ENCODE data around the gene C7orf57.

C7orf57 gene

DNA sequence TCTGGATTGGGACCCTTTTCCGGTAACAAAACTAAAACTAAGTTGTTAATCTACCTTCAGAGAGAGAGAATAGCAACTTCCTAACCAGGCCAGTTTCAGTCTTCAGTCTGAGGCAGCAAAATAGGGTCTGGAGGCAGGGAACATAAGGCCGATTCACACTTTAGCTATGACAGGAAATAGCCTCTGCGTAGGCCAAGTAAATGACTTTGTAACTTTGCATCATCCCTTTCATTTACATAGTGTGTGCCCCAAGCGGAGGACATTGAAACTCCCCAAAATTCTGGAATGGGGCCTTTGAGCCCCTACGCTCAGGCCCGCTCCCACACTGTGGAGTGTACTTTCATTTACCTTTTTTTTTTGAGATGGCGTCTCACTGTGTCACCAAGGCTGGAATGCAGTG, 52.0 kb downstream of the C7orf57 start:
- no peak for DNase-seq

GRCh38 chr7:48088559-48089045, 53.3 kb downstream of the C7orf57 start:
- no peak for DNase-seq

GRCh38 chr7:48089046-48090003, 54.0 kb downstream of the C7orf57 start, which contains the start of gene UPP1:
UPP1 (plus strand) TSS chr7:48089265; CDS start chr7:48094784, 5,519 bp downstream.
- DNase-seq: no peak

GRCh38 chr7:48090095-48090805, 54.9 kb downstream of the C7orf57 start:
- no peak for DNase-seq

- DNase-seq: no peak
Measured at GRCh38 chr7:48091506-48092433, 56.4 kb downstream of the C7orf57 start.

DNA sequence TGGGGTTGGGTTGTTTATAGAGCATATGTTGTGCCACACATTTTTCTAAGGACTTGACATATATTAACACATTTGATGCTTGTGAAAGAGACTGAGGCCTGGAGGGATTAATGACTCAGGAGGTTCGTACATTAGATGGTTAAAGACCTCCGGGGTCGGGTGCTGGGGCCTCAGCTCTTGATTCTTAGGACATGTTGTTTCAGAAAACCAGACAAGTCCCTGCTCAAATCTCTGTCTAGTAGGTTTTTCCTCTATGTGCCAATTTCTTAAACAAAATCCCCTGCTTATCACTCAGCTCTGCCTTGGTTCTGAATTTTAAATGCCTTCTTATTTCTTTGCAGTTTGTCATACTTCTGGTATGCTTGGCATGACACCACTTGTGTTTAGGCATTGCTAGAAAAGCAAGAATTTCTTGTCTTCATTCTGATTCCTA, 59.5 kb downstream of the C7orf57 start:
- DNase-seq: no peak

DNA sequence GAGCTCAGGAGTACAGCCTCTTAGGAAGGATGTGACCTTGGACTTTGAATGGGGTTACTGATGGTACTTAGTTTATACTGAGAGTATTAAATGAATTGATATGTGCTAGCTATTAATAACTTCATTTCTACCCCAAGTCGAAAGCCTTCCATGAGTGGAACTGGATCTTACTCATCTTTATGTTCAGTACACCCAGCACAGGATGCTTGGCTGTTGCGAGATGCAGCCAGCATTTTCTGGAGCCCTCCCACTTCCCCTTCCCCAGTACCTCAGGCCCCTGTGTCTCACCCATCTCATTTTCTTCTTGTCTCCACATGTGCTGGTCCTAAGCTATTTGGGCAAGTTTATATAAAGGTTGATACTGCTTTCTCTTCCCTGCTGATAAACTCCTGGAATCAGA, 60.9 kb downstream of the C7orf57 start:
- DNase-seq: no peak

GRCh38 chr7:48097521-48098231, 62.3 kb downstream of the C7orf57 start:
- DNase-seq: no peak

DNA sequence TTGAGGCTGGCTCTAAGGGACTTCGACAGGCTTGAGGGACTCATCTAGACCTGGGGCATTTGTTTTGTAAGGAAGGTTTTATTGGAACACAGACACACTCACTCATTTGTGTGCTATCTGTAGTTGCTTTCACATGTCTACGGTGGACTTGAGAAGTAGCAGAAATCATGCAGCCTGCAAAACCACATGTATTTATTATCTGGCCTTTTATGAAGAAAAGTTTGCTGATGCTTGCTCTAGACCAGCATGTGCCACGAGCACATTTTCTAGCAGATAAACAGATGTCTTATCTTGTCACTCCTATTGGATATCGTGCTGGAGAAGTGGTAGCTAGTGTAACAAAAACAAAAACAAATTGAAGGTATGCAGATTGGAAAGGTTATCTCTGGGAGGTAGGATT, 63.5 kb downstream of the C7orf57 start:
- no peak for DNase-seq

GRCh38 chr7:48099781-48100180, 64.4 kb downstream of the C7orf57 start:
- DNase-seq: no peak

GRCh38 chr7:48101352-48101751, 66.0 kb downstream of the C7orf57 start:
- DNase-seq: no peak

GRCh38 chr7:48101968-48102367, 66.6 kb downstream of the C7orf57 start:
- DNase-seq: no peak

DNA sequence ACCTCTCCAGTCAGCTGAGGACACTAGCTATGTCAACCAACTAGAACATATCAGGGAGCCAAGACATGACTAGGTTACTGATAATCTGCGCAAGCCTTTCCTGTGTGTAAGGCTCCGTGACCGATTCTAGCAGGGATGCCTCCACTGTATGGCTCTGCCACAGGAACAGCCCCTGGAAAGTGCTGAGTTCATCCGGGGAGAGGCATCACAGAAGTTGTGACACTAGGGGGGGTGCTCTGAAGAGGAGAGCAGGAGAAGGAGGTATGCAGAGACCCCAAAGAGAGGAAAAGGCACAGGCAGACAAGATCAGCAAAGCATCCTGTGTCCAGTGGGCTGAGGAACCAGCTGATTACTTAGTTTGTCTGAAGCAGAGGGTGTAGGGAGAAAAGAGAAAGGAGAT, 67.2 kb downstream of the C7orf57 start:
- no peak for DNase-seq

- DNase-seq: no peak
Measured at GRCh38 chr7:48105045-48105444, 69.7 kb downstream of the C7orf57 start.

GRCh38 chr7:48106906-48107659, 71.7 kb downstream of the C7orf57 start:
- DNase-seq: no peak

GRCh38 chr7:48107926-48108472, 72.7 kb downstream of the C7orf57 start:
- DNase-seq: no peak

DNA sequence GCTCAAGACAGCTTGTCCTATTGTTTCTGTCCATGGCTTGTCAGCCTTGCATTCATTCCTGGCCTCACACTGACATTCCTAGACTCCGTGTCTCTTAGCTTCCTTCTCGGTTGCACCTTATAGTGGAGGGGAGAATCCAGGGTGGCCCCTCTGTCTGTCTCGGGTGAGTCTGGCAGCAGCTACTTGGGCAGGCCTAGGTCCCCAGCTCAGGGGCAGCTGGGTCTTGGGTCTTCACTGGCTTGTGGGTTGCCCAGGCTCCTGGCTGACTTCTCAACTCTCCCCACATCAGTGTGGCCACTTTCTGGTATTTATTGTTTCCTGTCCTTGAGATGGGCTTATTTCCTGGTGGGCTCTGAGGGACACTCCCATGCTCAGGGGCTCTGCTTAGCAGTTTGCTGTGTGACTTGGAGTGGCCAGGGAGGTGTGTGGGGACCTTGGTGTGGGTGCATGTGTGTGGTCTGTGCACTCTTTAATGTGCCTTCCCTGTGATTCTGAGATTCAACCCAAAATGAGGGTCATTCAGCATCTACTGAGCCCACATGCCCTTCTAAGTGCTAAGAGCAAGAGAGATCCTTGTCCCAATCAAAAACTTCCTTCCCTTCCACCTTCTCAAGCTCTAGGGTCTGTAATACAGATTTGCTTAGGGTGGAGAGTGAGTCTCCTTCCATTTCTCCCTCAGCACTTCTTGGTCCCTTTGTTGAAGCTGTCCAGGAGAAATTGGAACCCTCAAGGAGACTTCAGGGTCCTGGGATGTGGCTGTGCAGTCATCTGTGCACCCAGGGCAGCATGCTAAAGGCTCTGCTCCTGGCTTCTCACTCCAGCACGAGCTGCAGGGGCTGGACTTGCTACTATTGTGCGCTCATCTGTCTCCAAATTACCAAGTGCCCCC, 73.9 kb downstream of the C7orf57 start:
- DNase-seq: no peak

GRCh38 chr7:48109848-48110663, 74.7 kb downstream of the C7orf57 start:
- peak; percentile 7 to 25 for DNase-seq

DNA sequence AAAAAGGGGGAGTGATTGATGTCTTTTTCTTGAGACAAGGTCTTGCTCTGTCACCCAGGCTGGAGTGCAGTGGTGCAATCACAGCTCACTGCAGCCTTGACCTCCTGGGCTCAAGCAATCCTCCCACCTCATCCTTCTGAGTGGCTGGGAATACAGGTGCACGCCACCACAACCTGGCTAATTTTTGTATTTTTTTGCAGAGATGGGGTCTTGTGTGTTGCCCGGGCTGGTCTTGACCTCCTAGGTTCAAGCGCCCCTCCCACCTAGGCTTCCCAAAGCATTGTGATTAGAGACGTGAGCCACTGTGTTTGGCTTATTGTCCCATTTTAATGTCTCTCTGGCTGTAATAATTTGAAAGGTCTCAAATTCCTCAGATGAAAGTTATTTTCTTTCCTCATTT, 75.5 kb downstream of the C7orf57 start:
- DNase-seq: no peak

All from NCI-H187 (cell line).